ENCODE measurements around the gene HSPBAP1.
A peak's percentile ranks its signal among the peaks of the same experiment; 100 is the strongest.

The HSPBAP1 gene

DNA sequence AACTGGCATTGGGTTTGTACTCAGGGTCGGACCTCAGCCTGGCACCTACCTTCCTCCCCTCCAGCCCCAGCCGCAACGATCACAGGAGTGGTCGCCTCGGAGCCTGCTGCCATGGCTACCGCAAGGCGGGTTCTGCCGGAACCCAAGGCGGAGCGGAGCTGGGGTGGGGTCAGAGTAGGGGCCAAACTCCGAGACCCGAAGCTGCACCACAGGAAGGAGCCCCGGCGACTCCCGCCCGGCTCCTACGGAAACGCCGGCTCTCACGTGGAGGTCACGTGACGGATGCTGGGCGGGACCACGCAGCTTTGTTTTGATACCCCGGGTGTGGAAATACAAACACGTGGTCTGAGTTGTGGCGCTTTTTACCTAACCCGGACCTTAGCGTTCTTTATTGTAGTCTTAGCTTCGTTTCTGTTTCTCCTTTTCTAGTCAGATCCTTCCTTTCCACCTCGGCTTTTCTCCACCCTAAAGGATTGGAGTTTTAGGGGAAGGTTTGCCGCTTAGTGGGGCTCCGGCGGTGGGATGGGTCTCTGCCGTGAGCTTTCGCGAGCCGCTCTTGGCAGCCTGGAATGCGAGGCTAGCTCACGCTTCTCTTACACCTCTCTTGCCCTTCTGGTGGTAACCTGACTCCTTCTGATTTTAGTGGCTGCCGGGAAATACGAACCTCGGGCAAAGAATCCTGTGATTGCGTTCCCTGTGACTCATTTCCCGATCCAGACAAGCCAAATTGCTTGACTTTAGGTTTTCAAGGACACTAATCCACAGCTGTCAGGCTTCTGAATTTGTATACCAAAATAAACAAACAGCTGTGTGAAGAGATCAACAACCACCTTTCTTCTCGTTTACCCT, at the start of gene HSPBAP1:
TSS of gene HSPBAP1 (minus strand) at position 264 of the 849 bp plus-strand sequence. CDS start at position 113, 151 bp downstream.
- no peaks in the 10 kb centered on the region for H3K9me3 ChIP-seq (ENCODE audit: control insufficient read depth, insufficient read depth, low read length)
- peak within 1 kb of the TSS; percentile 75 for H3K4me3 ChIP-seq (ENCODE audit: low read depth, low read length)
- H3K9ac ChIP-seq (ENCODE audit: low read depth, low read length), result peak within 1 kb of the TSS; percentile 86
- peaks cover 12% of the 10 kb centered on the region; the same call in 1 of the 2 replicates for H3K4me1 ChIP-seq (ENCODE audit: control insufficient read depth, insufficient read depth, low read length)
- no peaks in the 10 kb centered on the region for H3K36me3 ChIP-seq (ENCODE audit: control insufficient read depth, insufficient read depth, low read length)
- H3K27ac ChIP-seq (ENCODE audit: low read depth, low read length), result peak within 1 kb of the TSS; percentile 98
- H3K27me3 ChIP-seq (ENCODE audit: control insufficient read depth, insufficient read depth, low read length), result peaks cover 12% of the 10 kb centered on the region

GRCh38 chr3:122835590-122835989, 42.0 kb upstream of the HSPBAP1 start:
- H3K27me3 ChIP-seq (ENCODE audit: control insufficient read depth, insufficient read depth, low read length), result no peaks in the 10 kb centered on the region
- peaks cover 4% of the 10 kb centered on the region; the same call in 1 of the 2 replicates for H3K36me3 ChIP-seq (ENCODE audit: control insufficient read depth, insufficient read depth, low read length)
- H3K9ac ChIP-seq (ENCODE audit: low read depth, low read length), result no peak overlapping the region
- H3K27ac ChIP-seq (ENCODE audit: low read depth, low read length), result no peak overlapping the region
- H3K4me1 ChIP-seq (ENCODE audit: control insufficient read depth, insufficient read depth, low read length), result no peaks in the 10 kb centered on the region
- no peaks in the 10 kb centered on the region for H3K9me3 ChIP-seq (ENCODE audit: control insufficient read depth, insufficient read depth, low read length)
- no peak overlapping the region for H3K4me3 ChIP-seq (ENCODE audit: low read depth, low read length)

DNA sequence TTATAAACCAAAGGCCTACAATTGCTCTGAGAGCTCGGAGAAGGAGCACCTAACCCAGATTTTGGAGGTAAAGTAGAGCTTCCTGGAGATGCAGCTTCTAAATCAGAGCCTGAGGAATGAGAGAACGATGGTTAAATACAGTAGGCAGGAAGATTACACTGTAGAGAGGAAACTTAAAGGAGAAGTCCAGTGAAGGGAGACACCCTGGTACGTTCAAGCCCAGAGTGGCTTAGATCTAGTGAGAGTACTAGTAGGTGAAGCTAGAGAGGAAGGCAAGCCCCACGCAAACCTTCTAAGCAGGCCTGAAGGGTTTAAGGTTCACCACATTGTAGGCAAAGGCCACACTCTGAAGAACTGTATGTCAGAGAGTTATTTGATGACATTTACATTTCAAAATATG, 34.6 kb upstream of the HSPBAP1 start:
- Histone ChIP-seq H3K9ac (ENCODE audit: low read depth, low read length) (no peak overlapping the region), H3K27ac (ENCODE audit: low read depth, low read length) (no peak overlapping the region), H3K4me1 (ENCODE audit: control insufficient read depth, insufficient read depth, low read length) (no peaks in the 10 kb centered on the region), H3K9me3 (ENCODE audit: control insufficient read depth, insufficient read depth, low read length) (no peaks in the 10 kb centered on the region), H3K27me3 (ENCODE audit: control insufficient read depth, insufficient read depth, low read length) (no peaks in the 10 kb centered on the region), H3K4me3 (ENCODE audit: low read depth, low read length) (no peak overlapping the region), H3K36me3 (ENCODE audit: control insufficient read depth, insufficient read depth, low read length) (0 out of 2 replicates have a peak, but pooled peaks cover 2% of the 10 kb centered on the region)

- H3K4me3 ChIP-seq (ENCODE audit: low read depth, low read length), result no peak overlapping the region
- no peak overlapping the region for H3K9ac ChIP-seq (ENCODE audit: low read depth, low read length)
- no peaks in the 10 kb centered on the region for H3K4me1 ChIP-seq (ENCODE audit: control insufficient read depth, insufficient read depth, low read length)
- no peaks in the 10 kb centered on the region for H3K9me3 ChIP-seq (ENCODE audit: control insufficient read depth, insufficient read depth, low read length)
- no peak overlapping the region for H3K27ac ChIP-seq (ENCODE audit: low read depth, low read length)
- H3K27me3 ChIP-seq (ENCODE audit: control insufficient read depth, insufficient read depth, low read length), result no peaks in the 10 kb centered on the region
- no peaks in the 10 kb centered on the region for H3K36me3 ChIP-seq (ENCODE audit: control insufficient read depth, insufficient read depth, low read length)
These were observed 32.6 kb upstream of the HSPBAP1 start for GRCh38 chr3:122826278-122826677.

- Histone ChIP-seq H3K9me3 (ENCODE audit: control insufficient read depth, insufficient read depth, low read length) (no peaks in the 10 kb centered on the region), H3K9ac (ENCODE audit: low read depth, low read length) (no peak overlapping the region), H3K27me3 (ENCODE audit: control insufficient read depth, insufficient read depth, low read length) (no peaks in the 10 kb centered on the region), H3K36me3 (ENCODE audit: control insufficient read depth, insufficient read depth, low read length) (no peaks in the 10 kb centered on the region), H3K27ac (ENCODE audit: low read depth, low read length) (no peak overlapping the region), H3K4me3 (ENCODE audit: low read depth, low read length) (no peak overlapping the region), H3K4me1 (ENCODE audit: control insufficient read depth, insufficient read depth, low read length) (no peaks in the 10 kb centered on the region)
These were observed 31.8 kb upstream of the HSPBAP1 start for GRCh38 chr3:122825460-122825859.

- H3K4me3 ChIP-seq (ENCODE audit: low read depth, low read length), result no peak overlapping the region
- no peak overlapping the region for H3K27ac ChIP-seq (ENCODE audit: low read depth, low read length)
- no peaks in the 10 kb centered on the region for H3K9me3 ChIP-seq (ENCODE audit: control insufficient read depth, insufficient read depth, low read length)
- no peaks in the 10 kb centered on the region for H3K36me3 ChIP-seq (ENCODE audit: control insufficient read depth, insufficient read depth, low read length)
- no peaks in the 10 kb centered on the region for H3K4me1 ChIP-seq (ENCODE audit: control insufficient read depth, insufficient read depth, low read length)
- H3K27me3 ChIP-seq (ENCODE audit: control insufficient read depth, insufficient read depth, low read length), result no peaks in the 10 kb centered on the region
- no peak overlapping the region for H3K9ac ChIP-seq (ENCODE audit: low read depth, low read length)
These were observed 31.1 kb upstream of the HSPBAP1 start for GRCh38 chr3:122824465-122825381.

GRCh38 chr3:122816587-122816986, 23.0 kb upstream of the HSPBAP1 start:
- Histone ChIP-seq H3K4me1 (ENCODE audit: control insufficient read depth, insufficient read depth, low read length) (no peaks in the 10 kb centered on the region), H3K27ac (ENCODE audit: low read depth, low read length) (no peak overlapping the region), H3K9ac (ENCODE audit: low read depth, low read length) (no peak overlapping the region), H3K4me3 (ENCODE audit: low read depth, low read length) (no peak overlapping the region), H3K36me3 (ENCODE audit: control insufficient read depth, insufficient read depth, low read length) (no peaks in the 10 kb centered on the region), H3K9me3 (ENCODE audit: control insufficient read depth, insufficient read depth, low read length) (no peaks in the 10 kb centered on the region), H3K27me3 (ENCODE audit: control insufficient read depth, insufficient read depth, low read length) (no peaks in the 10 kb centered on the region)

DNA sequence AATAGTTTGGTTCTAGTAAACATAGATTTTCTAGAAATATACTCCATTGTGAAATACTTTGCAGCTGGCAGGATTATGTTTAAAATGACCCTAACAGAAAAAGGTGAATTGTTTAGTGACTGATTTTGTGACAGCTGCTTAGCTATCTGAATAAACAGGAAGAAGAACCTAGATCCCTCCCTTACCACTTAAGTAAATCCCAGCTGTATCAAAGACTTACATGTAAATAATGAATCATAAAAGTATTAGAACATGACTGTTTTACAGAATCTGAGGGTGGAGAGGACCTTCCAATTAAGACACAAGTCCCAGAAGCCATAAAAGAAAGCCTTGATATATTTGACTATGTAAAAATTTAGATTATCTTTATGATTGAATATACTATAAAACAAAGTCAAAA, 17.1 kb upstream of the HSPBAP1 start:
- H3K9ac ChIP-seq (ENCODE audit: low read depth, low read length), result no peak overlapping the region
- H3K27me3 ChIP-seq (ENCODE audit: control insufficient read depth, insufficient read depth, low read length), result no peaks in the 10 kb centered on the region
- no peak overlapping the region for H3K4me3 ChIP-seq (ENCODE audit: low read depth, low read length)
- H3K9me3 ChIP-seq (ENCODE audit: control insufficient read depth, insufficient read depth, low read length), result no peaks in the 10 kb centered on the region
- H3K4me1 ChIP-seq (ENCODE audit: control insufficient read depth, insufficient read depth, low read length), result no peaks in the 10 kb centered on the region
- no peaks in the 10 kb centered on the region for H3K36me3 ChIP-seq (ENCODE audit: control insufficient read depth, insufficient read depth, low read length)
- no peak overlapping the region for H3K27ac ChIP-seq (ENCODE audit: low read depth, low read length)

DNA sequence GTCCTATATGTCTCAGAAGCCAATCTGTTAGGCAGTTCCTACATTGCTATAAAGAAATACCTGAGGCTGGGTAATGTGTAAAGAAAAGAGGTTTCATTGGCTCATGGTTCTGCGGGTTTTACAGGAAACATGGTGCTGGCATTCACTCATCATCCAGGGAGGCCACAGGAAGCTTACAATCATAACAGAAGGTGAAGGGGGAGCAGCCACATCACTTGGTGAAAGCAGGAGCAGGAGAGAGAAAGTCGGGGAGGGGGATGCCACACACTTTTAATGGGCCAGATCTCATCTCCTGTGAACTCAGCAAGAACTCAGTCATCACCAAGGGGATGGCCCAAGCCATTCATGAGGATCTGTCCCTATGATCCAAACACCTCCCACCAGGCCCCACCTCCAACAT, 10.3 kb upstream of the HSPBAP1 start:
- Histone ChIP-seq H3K27ac (ENCODE audit: low read depth, low read length) (no peak overlapping the region), H3K4me1 (ENCODE audit: control insufficient read depth, insufficient read depth, low read length) (no peaks in the 10 kb centered on the region), H3K36me3 (ENCODE audit: control insufficient read depth, insufficient read depth, low read length) (no peaks in the 10 kb centered on the region), H3K27me3 (ENCODE audit: control insufficient read depth, insufficient read depth, low read length) (no peaks in the 10 kb centered on the region), H3K4me3 (ENCODE audit: low read depth, low read length) (no peak overlapping the region), H3K9me3 (ENCODE audit: control insufficient read depth, insufficient read depth, low read length) (no peaks in the 10 kb centered on the region), H3K9ac (ENCODE audit: low read depth, low read length) (no peak overlapping the region)

DNA sequence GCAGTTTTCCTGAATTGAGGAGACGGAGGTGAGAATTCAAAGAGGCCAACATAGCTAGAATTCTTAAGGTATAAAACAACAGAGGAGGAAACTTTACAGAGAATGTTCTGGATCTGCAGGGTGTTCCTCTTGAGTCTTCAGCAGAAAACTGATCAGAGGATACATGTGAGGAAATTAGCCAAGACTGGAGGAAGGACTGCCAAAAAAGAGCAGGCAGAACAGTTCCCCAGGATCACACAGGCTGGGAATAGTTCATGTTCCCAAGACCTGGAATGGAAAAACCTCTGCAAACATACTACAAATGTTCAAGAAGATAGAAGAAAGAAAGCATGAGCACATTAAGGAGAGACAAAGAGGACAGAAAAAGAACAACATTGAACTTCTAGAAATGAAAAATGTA, 8.7 kb upstream of the HSPBAP1 start:
- no peaks in the 10 kb centered on the region for H3K9me3 ChIP-seq (ENCODE audit: control insufficient read depth, insufficient read depth, low read length)
- no peak overlapping the region for H3K4me3 ChIP-seq (ENCODE audit: low read depth, low read length)
- H3K27ac ChIP-seq (ENCODE audit: low read depth, low read length), result no peak overlapping the region

More for the DNA sequence above, 8.7 kb upstream of the HSPBAP1 start:
- H3K27me3 ChIP-seq (ENCODE audit: control insufficient read depth, insufficient read depth, low read length), result no peaks in the 10 kb centered on the region
- H3K36me3 ChIP-seq (ENCODE audit: control insufficient read depth, insufficient read depth, low read length), result no peaks in the 10 kb centered on the region
- no peaks in the 10 kb centered on the region for H3K4me1 ChIP-seq (ENCODE audit: control insufficient read depth, insufficient read depth, low read length)
- no peak overlapping the region for H3K9ac ChIP-seq (ENCODE audit: low read depth, low read length)
